Islet precursor cell (in vitro differentiated cells): ENCODE data around the gene BORCS5.
A peak's percentile ranks its signal among the peaks of the same experiment; 100 is the strongest.

Source experiments
- DNase-seq: peaks from one replicate; pipeline ENCODE4 v3.0.0-alpha.2; 2018

Gene BORCS5

DNA sequence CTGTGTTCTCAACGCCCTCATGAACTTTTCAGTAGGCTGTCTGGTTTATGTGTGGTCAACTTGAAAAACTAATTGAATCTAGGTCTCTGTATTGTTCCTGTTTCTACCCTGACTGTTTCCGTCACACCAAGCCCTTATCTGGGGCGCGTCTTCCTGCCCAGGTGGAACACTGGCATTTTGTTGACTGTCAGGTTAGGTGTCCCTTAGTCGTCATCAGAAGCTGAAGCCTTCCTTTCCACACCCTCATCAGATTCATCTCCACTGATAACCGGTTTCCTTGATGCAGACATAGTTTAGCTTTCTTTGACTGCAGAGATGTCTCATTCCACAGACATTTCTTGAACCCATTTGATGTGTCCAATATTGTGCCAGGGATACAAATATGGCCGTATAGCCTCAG lies 109.3 kb downstream of the BORCS5 start:
- DNase-seq = peak; percentile 27

DNA sequence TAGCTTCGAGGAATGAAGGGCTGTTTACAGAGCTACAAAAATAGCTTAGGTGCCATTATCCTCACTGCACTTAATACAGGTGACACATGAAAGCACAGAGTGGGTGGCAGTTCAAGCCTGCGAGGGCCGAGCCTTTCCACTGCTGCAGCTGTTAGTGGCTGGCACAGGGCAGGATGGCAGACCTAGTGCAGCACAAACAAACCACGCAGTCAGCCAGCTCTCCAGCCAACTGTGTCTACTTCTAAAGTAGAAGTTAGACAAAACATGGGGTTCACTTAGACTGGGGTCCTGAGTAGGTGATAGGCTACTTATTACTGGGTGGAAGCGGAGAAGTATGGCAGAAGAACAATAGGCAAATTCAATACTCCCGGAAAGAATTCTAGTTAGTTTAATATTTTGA lies 110.4 kb downstream of the BORCS5 start:
- DNase-seq = peak; percentile 21

DNA sequence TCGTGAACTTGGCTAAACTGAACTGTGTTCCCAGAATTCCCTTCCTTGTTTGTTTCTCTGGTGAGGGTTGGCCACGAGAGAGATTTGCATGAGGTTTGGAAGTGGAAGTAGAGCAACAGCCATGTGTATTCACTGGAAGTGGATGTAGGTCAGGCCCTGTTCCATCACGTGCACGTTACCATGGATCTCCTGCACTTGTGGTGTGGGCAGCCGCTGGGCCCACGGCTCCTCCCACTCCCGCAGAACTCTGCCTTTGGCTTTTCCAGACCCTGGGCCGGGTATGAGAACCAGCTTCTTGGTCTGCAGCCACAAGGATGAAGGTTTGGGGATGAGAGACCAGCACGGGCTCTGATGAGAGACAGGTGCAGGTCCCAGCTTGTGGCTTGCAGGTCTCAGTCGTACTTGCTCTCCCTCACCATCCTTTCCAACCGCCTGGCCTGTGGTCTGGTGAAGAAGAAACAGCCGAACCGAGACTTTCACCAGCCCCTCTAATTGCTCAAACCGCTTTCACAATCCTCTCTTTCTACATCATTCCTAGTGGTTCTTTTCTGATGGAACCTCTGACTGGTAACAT lies 110.9 kb downstream of the BORCS5 start:
- DNase-seq = peak; percentile 53

DNA sequence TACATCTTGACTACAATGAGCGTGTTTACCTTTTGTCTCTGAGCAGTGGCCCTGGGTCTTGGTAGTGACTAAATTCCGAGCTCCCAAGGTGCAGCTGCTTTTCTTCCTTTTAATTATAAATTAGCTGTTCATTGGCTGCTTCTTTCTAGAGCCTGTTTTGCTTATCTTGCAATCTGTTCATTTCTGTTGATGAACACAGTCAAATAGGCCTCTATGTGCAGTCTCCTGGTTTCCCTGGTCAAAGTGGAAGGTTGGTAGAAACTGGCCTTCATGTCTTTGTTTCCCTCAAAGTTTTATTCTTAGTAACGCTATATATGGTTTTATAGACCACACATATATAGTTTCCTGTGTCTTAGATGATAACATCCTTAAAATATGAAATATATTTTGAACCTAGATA lies 111.7 kb downstream of the BORCS5 start:
- no peak for DNase-seq

DNA sequence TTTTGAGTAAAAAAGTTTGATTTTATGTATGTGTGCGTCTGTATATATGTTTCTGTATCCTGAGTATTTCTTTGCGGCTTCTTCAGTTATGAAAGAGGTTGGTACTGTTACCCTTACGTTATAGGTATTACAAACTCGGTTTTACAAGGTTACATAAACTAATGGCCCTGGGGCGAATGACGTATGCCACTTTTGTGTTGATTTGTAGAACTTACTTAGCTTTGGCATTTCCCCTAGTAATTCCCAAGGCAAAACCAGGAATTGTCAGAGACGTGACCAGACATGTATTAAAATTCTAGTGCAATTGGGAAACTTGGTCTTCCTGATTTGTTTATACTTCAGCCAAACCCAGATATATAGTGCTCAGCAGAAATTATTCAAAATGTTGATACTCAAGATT lies 112.5 kb downstream of the BORCS5 start:
- DNase-seq = peak; percentile 20

DNA sequence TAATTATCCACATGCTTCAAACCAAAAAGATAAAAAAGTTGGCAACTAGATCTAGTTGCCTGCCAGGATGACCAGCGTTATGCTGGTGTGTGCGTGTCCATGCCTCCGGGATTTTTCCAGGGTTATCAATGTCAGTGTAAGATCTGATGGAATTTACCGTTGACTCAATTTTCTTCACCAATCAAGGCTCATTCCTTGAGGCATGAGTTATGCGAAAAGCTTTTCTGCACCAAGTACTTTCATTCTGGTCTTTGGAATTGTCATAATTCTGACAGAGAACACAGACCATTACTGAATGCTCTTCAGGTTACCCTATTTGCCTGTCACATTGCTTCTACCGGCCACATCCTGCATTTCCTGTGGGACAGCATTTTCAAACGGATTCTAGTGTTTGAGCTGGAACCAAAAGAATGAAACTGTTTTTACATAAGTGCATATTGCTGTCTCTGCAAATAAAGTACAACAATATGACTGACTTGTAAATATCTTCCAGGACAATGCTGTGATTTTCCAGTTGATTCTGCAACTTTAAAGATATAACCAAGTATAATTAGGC lies 114.0 kb downstream of the BORCS5 start:
- DNase-seq = peak; percentile 13

DNA sequence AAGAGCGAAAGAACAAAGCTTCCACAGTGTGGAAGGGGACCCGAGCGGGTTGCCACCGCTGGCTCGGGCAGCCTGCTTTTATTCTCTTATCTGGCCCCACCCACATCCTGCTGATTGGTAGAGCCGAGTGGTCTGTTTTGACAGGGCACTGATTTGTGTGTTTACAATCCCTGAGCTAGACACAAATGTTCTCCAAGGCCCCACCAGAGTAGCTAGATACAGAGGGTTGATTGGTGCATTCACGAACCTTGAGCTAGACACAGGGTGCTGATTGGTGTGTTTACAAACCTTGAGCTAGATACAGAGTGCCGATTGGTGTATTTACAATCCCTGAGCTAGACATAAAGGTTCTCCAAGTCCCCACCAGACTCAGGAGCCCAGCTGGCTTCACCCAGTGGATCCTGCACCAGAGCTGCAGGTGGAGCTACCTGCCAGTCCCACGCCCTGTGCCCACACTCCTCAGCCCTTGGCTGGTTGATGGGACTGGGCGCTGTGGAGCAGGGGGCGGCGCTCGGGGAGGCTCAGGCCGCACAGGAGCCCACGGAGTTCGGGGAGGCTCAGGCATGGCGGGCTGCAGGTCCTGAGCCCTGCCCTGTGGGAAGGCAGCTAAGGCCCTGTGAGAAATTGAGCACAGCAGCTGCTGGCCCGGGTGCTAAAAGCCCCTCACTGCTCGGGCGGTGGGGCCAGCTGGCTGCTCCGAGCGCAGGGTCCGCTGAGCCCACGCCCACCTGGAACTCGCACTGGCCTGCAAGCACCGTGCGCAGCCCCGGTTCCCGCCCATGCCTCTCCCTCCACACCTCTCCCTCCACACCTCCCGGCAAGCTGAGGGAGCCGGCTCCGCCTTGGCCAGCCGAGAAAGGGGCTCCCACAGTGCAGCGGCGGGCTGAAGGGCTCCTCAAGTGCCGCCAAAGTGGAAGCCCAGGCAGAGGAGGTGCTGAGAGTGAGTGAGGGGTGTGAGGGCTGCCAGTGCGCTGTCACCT lies 115.4 kb downstream of the BORCS5 start:
- peak; percentile 46 for DNase-seq

DNA sequence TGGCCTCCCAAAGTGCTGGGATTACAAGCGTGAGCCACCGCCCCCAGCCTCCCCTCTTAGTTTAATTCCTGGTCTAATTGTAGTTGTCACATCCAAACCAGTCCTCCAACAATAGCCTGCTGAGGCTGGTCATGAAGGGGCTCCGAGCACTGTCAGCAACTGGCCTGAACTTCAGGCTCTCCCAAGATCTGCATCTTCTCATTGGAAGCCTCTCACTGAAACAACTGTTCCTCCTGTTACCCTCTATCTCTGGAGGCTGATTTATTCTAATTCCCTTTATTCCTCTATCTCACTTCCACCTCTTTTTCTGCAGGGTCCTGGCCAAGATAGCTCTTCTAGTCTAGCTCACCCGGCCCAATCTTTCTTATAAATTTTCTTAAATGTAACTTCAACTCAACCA lies 116.3 kb downstream of the BORCS5 start:
- DNase-seq = no peak

DNA sequence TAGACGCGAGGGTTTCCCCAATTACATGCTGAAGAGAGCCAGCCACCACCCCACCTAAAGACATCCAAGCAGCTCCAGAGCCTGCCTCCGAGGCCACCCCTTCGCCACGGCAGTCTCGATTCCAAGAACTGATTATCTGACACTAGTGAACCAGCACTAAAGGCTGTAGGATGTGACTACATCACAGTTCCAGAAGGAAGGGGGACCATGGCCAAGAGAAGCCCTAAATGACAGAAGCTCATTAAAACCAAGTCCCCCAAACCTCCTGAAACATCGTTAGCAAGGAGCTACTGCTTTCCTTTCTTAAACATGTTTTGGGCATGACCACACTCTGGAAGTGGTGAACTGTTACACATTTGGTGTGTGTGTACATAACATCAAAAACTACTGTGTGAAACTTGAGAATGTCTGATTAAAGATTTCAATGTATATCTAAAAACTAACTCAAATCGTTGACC lies 117.6 kb downstream of the BORCS5 start:
- DNase-seq = no peak

DNA sequence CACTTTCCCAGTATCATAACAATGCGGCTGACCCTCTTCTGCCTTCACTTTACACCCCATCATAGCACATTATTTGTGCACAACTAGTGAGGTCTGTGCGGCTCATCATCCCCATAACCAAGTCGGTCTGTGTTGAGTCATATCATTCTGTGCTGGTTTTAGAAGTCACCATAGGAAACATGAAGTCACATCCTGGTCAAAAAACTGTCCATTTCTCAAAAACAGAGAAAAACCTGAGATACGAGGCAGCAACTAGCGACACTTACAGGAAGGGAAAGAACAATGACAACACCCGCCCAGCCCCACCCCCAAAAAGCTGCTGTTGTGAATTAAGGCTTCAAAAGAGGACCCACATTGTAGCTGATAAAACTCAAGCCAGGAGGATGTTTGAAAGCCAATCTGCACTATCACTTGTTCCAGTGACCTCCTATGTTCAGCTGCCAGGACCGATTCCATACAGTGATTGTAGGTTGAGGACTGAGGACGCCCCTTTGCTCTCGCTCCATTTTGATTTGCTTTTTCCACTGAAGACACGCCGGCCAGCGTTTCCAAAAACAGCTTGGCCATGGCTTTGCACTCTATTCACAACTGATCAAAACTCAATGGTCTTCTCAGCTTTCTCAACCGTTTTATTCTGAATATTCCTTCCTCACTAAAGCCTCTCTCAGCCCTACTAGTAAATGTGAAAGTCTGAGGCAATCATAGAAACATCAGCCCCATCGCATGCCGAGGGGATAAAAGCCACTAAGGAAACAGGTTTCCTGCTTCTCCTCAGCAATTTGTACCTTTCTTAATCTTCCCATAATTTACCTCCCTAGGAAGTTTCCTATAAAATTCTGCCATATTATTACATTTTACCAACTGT lies 118.3 kb downstream of the BORCS5 start:
- no peak for DNase-seq

DNA sequence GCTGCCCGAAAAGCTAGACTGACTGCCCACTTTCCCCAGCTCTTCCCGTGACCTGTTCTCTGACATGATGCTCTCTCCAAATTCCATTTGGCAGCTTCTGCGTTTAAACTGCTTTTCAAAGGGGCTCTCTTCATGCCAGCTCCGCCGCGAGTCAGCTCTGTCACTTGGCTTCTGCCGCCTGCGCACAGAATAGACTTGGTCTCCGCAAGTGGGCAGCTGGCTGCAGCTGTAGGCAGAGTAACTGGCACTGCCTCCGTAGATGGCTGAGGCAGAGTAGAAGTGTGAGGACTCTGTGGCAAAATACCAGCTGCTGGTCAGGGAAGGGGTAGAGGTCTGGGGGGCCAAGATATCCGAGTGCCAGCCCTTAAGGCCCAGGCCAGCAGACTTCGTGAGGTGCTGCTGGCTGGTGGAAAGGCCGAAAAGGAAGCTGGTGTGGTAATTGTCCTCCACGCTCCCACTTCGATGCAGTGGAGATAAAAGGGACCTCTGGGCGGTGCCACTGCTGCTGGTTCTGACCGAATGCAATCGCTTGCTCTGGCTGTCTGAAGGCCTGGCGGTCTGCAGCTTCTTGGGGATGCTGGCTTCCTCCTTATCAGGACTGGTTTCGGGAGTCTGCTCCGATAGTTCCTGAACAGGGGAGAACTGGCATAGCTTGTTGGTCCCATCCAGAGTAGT lies 120.1 kb downstream of the BORCS5 start:
- no peak for DNase-seq

DNA sequence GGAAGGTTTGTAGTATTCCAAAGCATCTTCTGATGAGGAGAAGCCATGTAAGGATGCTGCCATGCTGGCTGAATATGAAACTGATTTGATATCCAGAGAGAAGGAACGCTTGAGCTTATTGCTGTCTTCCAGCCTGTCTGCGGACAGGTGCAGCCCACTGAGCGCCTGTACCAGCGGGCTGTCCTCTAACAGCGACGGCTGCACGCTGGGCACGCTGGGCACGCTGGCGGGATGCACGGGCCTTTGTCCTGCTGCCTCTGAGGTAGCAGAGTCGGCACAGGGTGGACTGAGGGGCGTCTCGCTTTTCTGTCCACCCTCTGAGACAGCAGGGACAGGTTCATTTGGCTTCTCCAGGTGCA lies 120.6 kb downstream of the BORCS5 start:
- DNase-seq = no peak

DNA sequence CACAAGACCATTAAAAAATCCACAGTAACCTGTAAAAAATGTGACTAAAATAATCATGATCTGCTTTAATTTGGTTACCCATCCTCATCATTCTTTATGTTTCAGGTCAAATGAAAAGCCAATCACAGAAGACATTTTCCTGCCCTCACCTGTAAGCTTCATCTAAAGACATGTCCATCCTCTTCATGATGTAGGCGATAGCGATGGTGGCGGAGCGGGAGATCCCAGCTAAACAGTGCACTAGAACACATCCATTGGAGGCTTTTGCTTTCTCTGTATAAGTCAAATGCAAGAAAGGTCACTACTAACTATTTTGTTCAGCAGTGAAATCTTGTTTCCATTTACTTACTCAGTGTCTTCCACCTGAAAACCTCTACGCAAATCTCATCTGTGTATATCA lies 123.2 kb downstream of the BORCS5 start:
- DNase-seq = no peak

DNA sequence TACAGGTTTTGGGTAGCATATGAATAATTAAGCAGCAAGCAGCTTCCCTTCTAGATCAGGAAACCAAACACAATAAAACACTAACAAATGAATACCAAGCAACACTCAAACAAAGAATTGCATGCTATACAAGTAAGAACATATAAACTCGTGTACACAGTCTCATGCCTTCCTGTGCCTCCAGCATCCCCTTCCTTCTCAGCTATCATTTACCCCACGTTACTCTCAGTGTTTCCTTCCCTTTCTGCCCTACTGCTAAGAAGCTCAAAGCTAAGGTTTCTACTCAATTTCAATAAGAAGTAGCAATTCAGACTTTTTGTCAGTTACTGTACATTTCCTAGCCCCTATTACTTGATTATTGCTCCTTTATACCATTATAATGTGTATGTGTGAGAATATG lies 124.8 kb downstream of the BORCS5 start:
- no peak for DNase-seq

DNA sequence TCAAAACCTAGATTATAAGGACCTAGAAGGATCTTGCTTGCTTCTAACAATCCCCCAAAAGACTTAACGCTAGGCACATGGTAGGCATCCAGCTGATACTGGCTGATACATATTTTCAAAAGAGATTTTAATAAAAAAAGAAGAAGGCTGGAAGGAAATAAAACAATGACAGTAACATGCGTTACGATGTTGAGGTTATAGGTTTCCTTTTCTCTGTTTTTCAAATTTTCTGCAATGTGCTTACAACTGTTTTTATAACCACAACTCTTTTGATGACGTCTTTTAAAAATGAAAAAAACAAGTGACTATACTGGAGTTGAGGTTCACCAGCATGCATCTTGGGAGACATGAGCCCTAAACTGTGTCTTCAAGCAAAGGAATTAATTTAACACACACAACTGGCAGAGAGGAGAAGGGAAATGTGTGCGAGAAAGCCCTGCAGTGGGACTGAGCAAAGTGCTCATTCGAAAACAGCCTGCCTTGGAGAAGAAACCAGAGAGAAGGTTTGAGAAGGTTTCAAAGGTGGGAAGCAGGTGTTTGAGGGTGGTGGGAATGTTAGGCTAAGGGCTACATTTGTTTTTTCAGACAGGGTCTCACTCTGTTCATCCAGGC lies 125.4 kb downstream of the BORCS5 start:
- DNase-seq = no peak

DNA sequence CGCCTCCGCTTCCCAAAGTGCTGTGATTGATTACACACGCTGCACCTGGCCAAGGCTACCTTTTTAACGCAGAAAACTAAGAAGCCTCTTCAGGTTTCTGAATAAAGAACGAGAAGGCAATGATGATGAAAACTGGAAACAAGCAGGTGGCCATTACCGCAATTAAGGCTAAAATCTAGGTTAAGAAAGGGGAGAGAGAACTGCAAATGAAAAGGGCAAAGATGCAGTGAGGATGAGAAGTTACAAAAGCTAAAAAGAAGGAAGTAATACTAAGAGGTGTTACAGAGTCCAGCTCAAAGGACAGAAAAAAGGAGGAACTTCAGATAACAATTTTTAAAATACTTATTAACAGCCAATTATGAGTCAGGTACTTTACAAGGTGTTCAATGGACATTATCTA lies 126.1 kb downstream of the BORCS5 start:
- no peak for DNase-seq

DNA sequence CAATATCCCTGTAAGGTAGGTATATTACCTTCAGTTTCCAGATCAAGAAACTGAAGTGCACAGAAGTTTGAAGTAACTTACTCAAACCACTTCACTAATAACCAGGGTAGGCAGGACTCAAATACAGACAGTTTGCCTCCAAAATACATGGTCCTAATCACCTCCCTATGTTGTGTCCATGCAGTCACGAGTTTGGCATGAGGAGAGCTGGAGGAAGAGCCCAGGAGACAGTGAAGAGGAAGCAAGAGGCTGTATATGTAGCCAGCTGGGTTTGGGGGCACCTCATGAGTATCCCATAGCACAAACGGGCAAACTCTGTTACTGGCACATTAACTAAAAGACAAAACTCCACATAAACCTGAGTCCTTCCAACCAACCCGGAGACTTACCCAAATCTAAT lies 126.6 kb downstream of the BORCS5 start:
- DNase-seq = peak; percentile 12

DNA sequence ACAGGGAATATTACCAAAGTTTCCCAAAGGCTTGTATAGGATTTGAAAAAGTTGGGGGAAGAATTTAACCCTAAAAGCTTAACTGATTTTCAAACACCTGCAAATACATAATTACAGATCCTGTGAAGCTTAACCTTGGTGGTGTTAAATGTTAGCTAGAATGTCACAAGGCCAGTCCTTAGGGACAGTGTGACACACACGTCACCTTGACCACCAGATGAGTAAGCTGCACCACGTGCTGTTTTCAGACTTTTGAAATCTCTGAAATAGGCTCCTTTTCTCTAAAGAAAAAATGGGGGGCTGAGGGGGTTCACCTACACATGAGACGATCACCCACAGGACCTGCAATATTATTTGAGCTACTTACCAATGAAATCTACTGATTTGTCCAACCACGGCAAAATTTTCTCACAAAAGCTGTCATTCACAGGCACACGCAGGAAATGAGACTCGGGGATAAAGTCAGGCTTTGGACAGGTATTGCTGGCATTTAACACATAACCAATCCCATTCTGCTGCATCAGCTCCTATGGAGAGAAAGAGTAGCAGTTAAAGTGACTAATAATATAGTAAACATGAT lies 129.9 kb downstream of the BORCS5 start:
- DNase-seq = peak; percentile 15

DNA sequence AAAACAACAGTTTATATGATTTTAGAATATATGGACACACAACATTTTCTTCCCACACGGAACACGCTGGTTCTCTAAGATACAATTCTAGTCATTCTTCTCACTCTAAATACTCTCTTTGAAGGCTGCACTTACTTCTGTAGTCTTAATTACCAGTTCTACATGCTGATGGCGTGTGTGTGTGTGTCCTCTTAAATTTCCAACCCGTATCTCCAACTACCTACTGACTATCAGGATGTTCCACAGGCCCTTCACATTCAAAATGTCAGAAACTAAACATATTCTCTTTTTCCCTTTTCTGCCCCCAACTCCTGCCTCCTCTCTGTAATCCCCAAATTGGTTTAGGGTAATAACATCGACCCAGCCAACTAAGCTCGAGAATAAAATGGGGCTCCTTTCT lies 130.6 kb downstream of the BORCS5 start:
- DNase-seq = no peak

DNA sequence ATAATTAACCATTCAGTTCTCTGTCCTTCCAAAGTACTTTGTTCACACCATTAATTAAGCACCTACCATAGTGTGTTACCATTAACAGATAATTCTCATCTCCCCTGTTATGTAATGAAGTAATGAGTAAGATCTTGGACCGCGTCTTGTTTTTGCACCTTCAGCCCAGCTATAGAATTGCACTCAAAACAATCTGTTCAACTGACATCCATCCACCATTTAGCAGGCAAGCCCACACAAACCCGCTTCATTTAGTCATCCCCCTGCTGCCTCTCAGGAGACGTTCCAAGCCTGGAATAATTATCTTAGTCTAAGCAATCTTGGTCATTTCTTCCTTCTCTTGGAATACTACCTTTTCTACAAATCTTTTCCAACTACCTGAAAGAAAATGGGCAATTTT lies 131.4 kb downstream of the BORCS5 start:
- DNase-seq = peak; percentile 20

DNA sequence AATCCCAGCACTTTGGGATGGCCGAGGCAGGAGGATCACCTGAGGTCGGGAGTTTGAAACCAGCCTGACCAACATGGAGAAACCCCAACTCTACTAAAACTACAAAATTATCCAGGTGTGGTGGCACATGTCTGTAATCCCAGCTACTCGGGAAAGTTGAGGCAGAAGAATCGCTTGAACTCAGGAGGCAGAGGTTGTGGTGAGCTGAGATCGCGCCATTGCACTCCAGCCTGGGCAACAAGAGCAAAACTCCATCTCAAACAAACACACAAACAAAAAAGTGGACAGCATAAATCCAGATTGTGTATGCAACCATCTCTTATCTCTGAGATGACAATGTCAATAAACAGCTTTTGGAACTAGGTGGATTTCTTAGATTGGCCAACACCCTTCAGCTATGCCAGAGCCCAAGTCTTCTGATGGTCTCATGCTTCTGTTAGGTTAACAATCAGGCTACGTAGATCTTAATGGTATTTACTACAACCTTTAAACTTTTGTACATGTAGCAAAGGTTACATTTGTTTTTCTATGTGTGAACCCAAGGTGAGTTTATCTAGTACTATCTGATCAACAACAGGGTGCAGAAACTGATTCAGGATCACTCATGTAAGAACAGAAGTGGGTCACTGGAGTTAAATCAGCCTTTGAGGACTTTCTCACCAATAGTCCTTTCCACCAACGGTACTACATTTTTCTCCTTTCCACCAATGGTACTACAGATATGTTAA lies 132.1 kb downstream of the BORCS5 start:
- DNase-seq = no peak
